ENCODE measurements around the gene P3R3URF. TPM values are rescaled to one million over a fixed set of nuclear protein-coding genes. Genes with fewer than 3 reads are reported as not detected.

The P3R3URF gene
- total RNA-seq, 2 donors from 2014 or later: not detected

DNA sequence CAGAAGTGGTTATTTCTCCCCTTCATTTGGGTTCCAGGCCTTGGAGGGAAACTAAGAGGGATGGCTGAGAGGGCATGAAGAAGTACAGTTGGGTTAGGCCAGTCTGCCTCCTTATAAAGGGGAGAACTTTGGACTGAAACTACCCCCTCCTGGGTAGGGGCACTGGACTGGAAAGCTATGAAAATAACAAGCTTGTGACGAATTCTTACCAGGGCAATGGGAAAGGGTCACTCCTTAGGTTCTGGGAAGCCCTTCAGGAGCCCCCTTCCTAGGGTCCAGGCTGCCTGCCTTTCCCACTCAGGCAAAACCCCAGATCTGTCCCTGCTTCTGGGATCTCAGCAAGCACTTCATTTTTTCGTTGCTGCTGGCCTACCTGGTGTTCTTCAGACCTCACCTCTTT, 9.8 kb upstream of the P3R3URF start:
- peak overlapping the region; percentile 80 for H3K4me3 Mint-ChIP-seq
- no peaks in the 10 kb centered on the region for H3K9me3 Mint-ChIP-seq
- H3K27ac Mint-ChIP-seq: peak overlapping the region; percentile 97
- H3K27me3 Mint-ChIP-seq: no peaks in the 10 kb centered on the region
- H3K36me3 Mint-ChIP-seq (ENCODE audit: low read depth): peaks cover 32% of the 10 kb centered on the region
- peaks cover 11% of the 10 kb centered on the region for H3K4me1 Mint-ChIP-seq
- ATAC-seq (replicated peaks): no peak

- peaks cover 11% of the 10 kb centered on the region for H3K4me1 Mint-ChIP-seq
- ATAC-seq (replicated peaks): peak; percentile 90
- H3K9me3 Mint-ChIP-seq: no peaks in the 10 kb centered on the region
- peak overlapping the region; percentile 80 for H3K4me3 Mint-ChIP-seq
- peak overlapping the region; percentile 97 for H3K27ac Mint-ChIP-seq
- no peaks in the 10 kb centered on the region for H3K27me3 Mint-ChIP-seq
- peaks cover 26% of the 10 kb centered on the region for H3K36me3 Mint-ChIP-seq (ENCODE audit: low read depth)
These were observed 8.8 kb upstream of the P3R3URF start for GRCh38 chr1:46184920-46185658.

GRCh38 chr1:46183926-46184557, 7.8 kb upstream of the P3R3URF start:
- Mint-ChIP-seq H3K9me3 (no peaks in the 10 kb centered on the region), H3K36me3 (ENCODE audit: low read depth) (peaks cover 17% of the 10 kb centered on the region), H3K4me1 (peaks cover 11% of the 10 kb centered on the region), H3K27me3 (no peaks in the 10 kb centered on the region), H3K4me3 (no peak overlapping the region), H3K27ac (peak overlapping the region; percentile 97)
- no peak for ATAC-seq (replicated peaks)

- Mint-ChIP-seq H3K27ac (no peak overlapping the region), H3K36me3 (ENCODE audit: low read depth) (peaks cover 10% of the 10 kb centered on the region), H3K27me3 (no peaks in the 10 kb centered on the region), H3K4me1 (peaks cover 11% of the 10 kb centered on the region), H3K9me3 (no peaks in the 10 kb centered on the region), H3K4me3 (no peak overlapping the region)
- no peak for ATAC-seq (replicated peaks)
These were observed 7.0 kb upstream of the P3R3URF start for GRCh38 chr1:46183079-46183847.

GRCh38 chr1:46181343-46182260, 5.3 kb upstream of the P3R3URF start:
- H3K4me3 Mint-ChIP-seq: no peak overlapping the region
- peaks cover 11% of the 10 kb centered on the region for H3K4me1 Mint-ChIP-seq
- peak overlapping the region; percentile 11 for H3K27ac Mint-ChIP-seq
- no peaks in the 10 kb centered on the region for H3K27me3 Mint-ChIP-seq
- ATAC-seq (replicated peaks): no peak
- no peaks in the 10 kb centered on the region for H3K36me3 Mint-ChIP-seq (ENCODE audit: low read depth)
- H3K9me3 Mint-ChIP-seq: no peaks in the 10 kb centered on the region

DNA sequence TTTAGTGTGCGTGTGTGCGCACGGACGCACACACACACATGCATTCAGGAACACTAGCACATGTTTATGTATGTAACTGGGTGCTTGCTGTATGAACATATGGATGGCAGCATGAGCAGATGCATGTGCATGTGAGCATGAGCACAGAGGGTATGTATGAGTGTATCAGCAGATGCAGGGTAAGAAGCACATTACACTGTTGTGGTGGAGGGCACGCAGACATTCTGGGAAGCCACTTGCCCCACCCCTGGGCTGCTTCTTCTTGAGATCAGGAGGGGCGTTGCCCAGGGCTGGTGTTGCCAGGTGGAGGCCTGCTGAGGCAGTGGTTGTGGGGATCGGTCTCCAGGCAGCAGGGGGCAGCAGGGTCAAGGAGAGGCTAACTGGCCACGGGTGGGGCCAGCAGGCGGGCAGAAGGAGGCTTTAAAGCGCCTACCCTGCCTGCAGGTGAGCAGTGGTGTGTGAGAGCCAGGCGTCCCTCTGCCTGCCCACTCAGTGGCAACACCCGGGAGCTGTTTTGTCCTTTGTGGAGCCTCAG, 3.9 kb upstream of the P3R3URF start:
- no peak for ATAC-seq (replicated peaks)
- Mint-ChIP-seq H3K4me3 (no peak overlapping the region), H3K27me3 (no peaks in the 10 kb centered on the region)

GRCh38 chr1:46179138-46180081, 3.1 kb upstream of the P3R3URF start:
- ATAC-seq (replicated peaks): peak; percentile 92
- no peaks in the 10 kb centered on the region for H3K27me3 Mint-ChIP-seq
- no peaks in the 10 kb centered on the region for H3K4me1 Mint-ChIP-seq
- H3K27ac Mint-ChIP-seq: no peak overlapping the region
- no peaks in the 10 kb centered on the region for H3K9me3 Mint-ChIP-seq
- H3K4me3 Mint-ChIP-seq: no peak overlapping the region
- H3K36me3 Mint-ChIP-seq (ENCODE audit: low read depth): no peaks in the 10 kb centered on the region

More for the DNA sequence above, 3.9 kb upstream of the P3R3URF start:
- H3K27ac Mint-ChIP-seq: no peak overlapping the region
- H3K9me3 Mint-ChIP-seq: no peaks in the 10 kb centered on the region
- no peaks in the 10 kb centered on the region for H3K36me3 Mint-ChIP-seq (ENCODE audit: low read depth)
- H3K4me1 Mint-ChIP-seq: peaks cover 3% of the 10 kb centered on the region

GRCh38 chr1:46175243-46175642, 1.0 kb downstream of the P3R3URF start:
- Mint-ChIP-seq H3K36me3 (ENCODE audit: low read depth) (no peaks in the 10 kb centered on the region), H3K4me3 (no peak overlapping the region), H3K27ac (no peak overlapping the region), H3K9me3 (no peaks in the 10 kb centered on the region), H3K27me3 (peaks cover 7% of the 10 kb centered on the region), H3K4me1 (no peaks in the 10 kb centered on the region)
- ATAC-seq (replicated peaks): peak; percentile 27

- Mint-ChIP-seq H3K27me3 (peaks cover 7% of the 10 kb centered on the region), H3K36me3 (ENCODE audit: low read depth) (no peaks in the 10 kb centered on the region), H3K9me3 (no peaks in the 10 kb centered on the region), H3K4me1 (no peaks in the 10 kb centered on the region), H3K27ac (no peak within 1 kb of the TSS), H3K4me3 (no peak within 1 kb of the TSS)
- no peak for ATAC-seq (replicated peaks)
These were observed 1.6 kb downstream of the P3R3URF start, which contains the start of gene TSPAN1 for GRCh38 chr1:46174448-46175231. TSS of gene TSPAN1 (plus strand) at chr1:46175087. CDS start at chr1:46181108, 6,021 bp downstream.

- ATAC-seq (replicated peaks): no peak
- Mint-ChIP-seq H3K27me3 (peaks cover 10% of the 10 kb centered on the region), H3K36me3 (ENCODE audit: low read depth) (no peaks in the 10 kb centered on the region), H3K4me3 (no peak overlapping the region), H3K9me3 (no peaks in the 10 kb centered on the region), H3K4me1 (no peaks in the 10 kb centered on the region), H3K27ac (no peak overlapping the region)
These were observed 2.9 kb downstream of the P3R3URF start for GRCh38 chr1:46173361-46173856.

- ATAC-seq (replicated peaks): no peak
- H3K9me3 Mint-ChIP-seq: no peaks in the 10 kb centered on the region
- H3K27ac Mint-ChIP-seq: no peak overlapping the region
- H3K4me3 Mint-ChIP-seq: no peak overlapping the region
- peaks cover 10% of the 10 kb centered on the region for H3K27me3 Mint-ChIP-seq
- no peaks in the 10 kb centered on the region for H3K4me1 Mint-ChIP-seq
- H3K36me3 Mint-ChIP-seq (ENCODE audit: low read depth): no peaks in the 10 kb centered on the region
These were observed 4.0 kb downstream of the P3R3URF start for GRCh38 chr1:46172321-46172720.

DNA sequence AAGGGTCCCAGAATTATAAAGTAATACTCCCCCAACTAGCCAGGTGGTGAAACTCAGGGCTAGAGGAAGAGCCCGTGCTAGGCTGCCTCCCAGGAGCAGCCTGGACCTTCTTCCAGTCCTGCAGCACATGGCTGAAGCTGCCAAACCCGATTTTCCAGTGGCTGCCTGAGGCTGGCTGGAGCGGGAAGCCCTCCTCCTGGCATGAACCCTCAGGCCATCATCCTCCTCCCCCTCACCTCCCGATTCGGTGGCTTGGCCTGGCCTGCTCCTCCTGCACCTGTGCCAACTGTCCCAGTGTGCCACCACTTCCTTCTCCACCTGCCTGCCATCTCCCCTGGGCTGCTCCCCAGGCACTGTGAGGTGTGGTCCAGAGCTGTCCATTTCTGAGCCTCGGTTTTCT, 4.4 kb downstream of the P3R3URF start:
- Mint-ChIP-seq H3K36me3 (ENCODE audit: low read depth) (no peaks in the 10 kb centered on the region), H3K27me3 (peaks cover 10% of the 10 kb centered on the region), H3K27ac (no peak overlapping the region), H3K9me3 (no peaks in the 10 kb centered on the region), H3K4me1 (no peaks in the 10 kb centered on the region), H3K4me3 (no peak overlapping the region)
- no peak for ATAC-seq (replicated peaks)
